OCI-LY7 (cell line): ENCODE data around the gene PAGE1.

Experiments used
- EZH2phosphoT487 ChIP-seq: fragments of 200-600 bp; sonication (generic); IDR thresholded peaks from 2 replicates; pipeline ENCODE4 v1.6.1; 2018; ENCODE audit warnings: low read depth, borderline replicate concordance, mild to moderate bottlenecking, mixed run types, antibody characterized with exemption, low read length, moderate library complexity, mixed read lengths
- TF ChIP-seq, protein P1 (sequence below): fragments of 200-600 bp; sonication (generic); conservative IDR thresholded peaks from 2 replicates; pipeline ENCODE4 v1.5.1; 2014; ENCODE audit warnings: mild to moderate bottlenecking, antibody characterized with exemption, low read length, moderate library complexity, mixed read lengths

GRCh38 chrX:49664824-49665223, 31.0 kb downstream of the PAGE1 start:
- TF ChIP-seq, protein P1, sequence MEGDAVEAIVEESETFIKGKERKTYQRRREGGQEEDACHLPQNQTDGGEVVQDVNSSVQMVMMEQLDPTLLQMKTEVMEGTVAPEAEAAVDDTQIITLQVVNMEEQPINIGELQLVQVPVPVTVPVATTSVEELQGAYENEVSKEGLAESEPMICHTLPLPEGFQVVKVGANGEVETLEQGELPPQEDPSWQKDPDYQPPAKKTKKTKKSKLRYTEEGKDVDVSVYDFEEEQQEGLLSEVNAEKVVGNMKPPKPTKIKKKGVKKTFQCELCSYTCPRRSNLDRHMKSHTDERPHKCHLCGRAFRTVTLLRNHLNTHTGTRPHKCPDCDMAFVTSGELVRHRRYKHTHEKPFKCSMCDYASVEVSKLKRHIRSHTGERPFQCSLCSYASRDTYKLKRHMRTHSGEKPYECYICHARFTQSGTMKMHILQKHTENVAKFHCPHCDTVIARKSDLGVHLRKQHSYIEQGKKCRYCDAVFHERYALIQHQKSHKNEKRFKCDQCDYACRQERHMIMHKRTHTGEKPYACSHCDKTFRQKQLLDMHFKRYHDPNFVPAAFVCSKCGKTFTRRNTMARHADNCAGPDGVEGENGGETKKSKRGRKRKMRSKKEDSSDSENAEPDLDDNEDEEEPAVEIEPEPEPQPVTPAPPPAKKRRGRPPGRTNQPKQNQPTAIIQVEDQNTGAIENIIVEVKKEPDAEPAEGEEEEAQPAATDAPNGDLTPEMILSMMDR: no peak
- no peak for TF ChIP-seq EZH2phosphoT487
